Measurements from ENCODE around the gene ADAM15. TPM values are rescaled to one million over a fixed set of nuclear protein-coding genes. Genes with fewer than 3 reads are reported as not detected.

The ADAM15 gene
- total and polyA plus RNA-seq, 2 donors (not counting 1 experiment from before 2014, with no cell fraction given) = 14.6 to 28.4 TPM

- Histone ChIP-seq H3K27me3 (replicated peaks in 1 of 4; ENCODE audit: control extremely low read depth in 1 of 4, control insufficient read depth in 3 of 4, insufficient read depth in 4 of 4, low read length in 3 of 4) (peaks cover 0 to 37% (median 29%) of the 10 kb centered on the region in 4 experiments), H3K4me1 (ENCODE audit: control insufficient read depth in 2 of 2, insufficient read depth in 2 of 2, low read length in 2 of 2) (peaks cover 48 to 51% of the 10 kb centered on the region in 2 donors), H3K36me3 (replicated peaks in 1 of 2; ENCODE audit: control extremely low read depth in 1 of 2, control insufficient read depth in 1 of 2, extremely low read depth in 1 of 2, insufficient read depth in 2 of 2, low read length in 1 of 2) (no peaks in the 10 kb centered on the region), H3K79me2 (ENCODE audit: control insufficient read depth, insufficient read depth, low read length) (no peaks in the 10 kb centered on the region), H3K27ac (ENCODE audit: low read length in 2 of 2) (no peak overlapping the region), H3K4me2 (replicated peaks; ENCODE audit: low read depth, low read length, poor library complexity, severe bottlenecking) (peak overlapping the region; percentile 98), H2AFZ (ENCODE audit: insufficient read depth, low read depth, low read length, poor library complexity, severe bottlenecking) (peak overlapping the region; percentile 92), H3K4me3 (ENCODE audit: control extremely low read depth in 1 of 5, extremely low read depth in 1 of 5, insufficient read depth in 1 of 5, low read depth in 2 of 5, low read length in 4 of 5) (peak overlapping the region in 4 of 5 experiments; percentile 64 to 80 (median 76)), H3K9me3 (ENCODE audit: control extremely low read depth in 1 of 3, control insufficient read depth in 2 of 3, insufficient read depth in 1 of 3, low read length in 2 of 3) (peaks cover 0 to 18% (median 0%) of the 10 kb centered on the region in 3 donors), H4K20me1 (ENCODE audit: control insufficient read depth, insufficient read depth, low read length, poor library complexity, severe bottlenecking) (peaks cover 32% of the 10 kb centered on the region), H3K9ac (ENCODE audit: low read length) (peak overlapping the region; percentile 85)
- ChIA-PET CTCF (interaction anchor here (0.9 to 5.5 kb wide), 15 partner anchors 9 to 606 kb away, joined by 4 to 184 read pairs (median 21); partner anchors contain the start of genes ADAM15, EFNA4, KRTCAP2 and SLC50A1), POLR2A (interaction anchor here (0.7 to 1.5 kb wide), 3 partner anchors 35 to 87 kb away, joined by 3 to 6 read pairs (median 3); partner anchors contain the start of genes ADAM15 and KRTCAP2)
- H3K27me3 Mint-ChIP-seq = peaks cover 27% of the 10 kb centered on the region
- H3K4me3 Mint-ChIP-seq = peak overlapping the region; percentile 91
- H3K4me1 Mint-ChIP-seq = peaks cover 42% of the 10 kb centered on the region
- DNase-seq = peak; percentile 89
- peak overlapping the region; percentile 86 for H3K27ac Mint-ChIP-seq
- no peaks in the 10 kb centered on the region for H3K9me3 Mint-ChIP-seq (ENCODE audit: insufficient read depth)
- WGBS (ENCODE audit: insufficient coverage) = 11% methylated on average over 16 of the region's 24 CpGs
- peak; percentile 98 for TF ChIP-seq CTCF (IDR thresholded peaks at IDR 0.05)
- TF ChIP-seq EZH2 (IDR thresholded peaks at IDR 0.05; ENCODE audit: borderline replicate concordance, insufficient read depth, low read depth, low read length, poor library complexity, severe bottlenecking) = no peak
- peak; percentile 12 for ATAC-seq (ENCODE audit: low read depth)
- intact Hi-C loops (cut with micrococcal nuclease) = loop anchor here (5.0 kb wide), 1 partner anchor 191 kb away; the partner anchor contains the start of gene HCN3
Measured at GRCh38 chr1:155086128-155086741, 35.1 kb downstream of the ADAM15 start.
